Right renal cortex interstitium (tissue), 3 donors: ENCODE data around the gene OR10A4. TPM values are rescaled to one million over a fixed set of nuclear protein-coding genes. Genes with fewer than 3 reads are reported as not detected.
"Not testable (repeated sequence)": the region's sequence is repeated elsewhere in the genome, so short reads cannot be mapped to it uniquely, and the experiment has no call there.

Source experiments
- DNase-seq, 3 donors: peaks; one replicate each; pipeline ENCODE4 v3.0.0-alpha.2; 2013; ENCODE audit warnings: low read depth in 3 of 3, low spot score in 2 of 3
- polyA plus RNA-seq, 3 donors: library from polyadenylated mRNA; unstranded; fragments of 120-200 nt; gene quantifications; one replicate each; pipeline ENCODE4 v1.2.1, GENCODE V29; 2013; ENCODE audit not compliant: insufficient read length in 3 of 3

Gene OR10A4
- polyA plus RNA-seq, result not detected

GRCh38 chr11:6876325-6876724, at the start of gene OR10A4:
Gene OR10A4 (plus strand): TSS chr11:6876625. CDS start chr11:6876648, 23 bp downstream.
- no peak for DNase-seq

- no peak for DNase-seq
Measured at GRCh38 chr11:6828103-6828502, 48.3 kb upstream of the OR10A4 start.

- no peak for DNase-seq
Measured at GRCh38 chr11:6833356-6833755, 43.1 kb upstream of the OR10A4 start.

- no peak for DNase-seq
Measured at GRCh38 chr11:6834021-6834420, 42.4 kb upstream of the OR10A4 start.

GRCh38 chr11:6841694-6842093, 34.7 kb upstream of the OR10A4 start:
- DNase-seq, result no peak

- DNase-seq, result no peak
Measured at GRCh38 chr11:6843670-6844069, 32.8 kb upstream of the OR10A4 start.

- no peak for DNase-seq
Measured at GRCh38 chr11:6844356-6844755, 32.1 kb upstream of the OR10A4 start.

- no peak for DNase-seq
Measured at GRCh38 chr11:6845383-6845782, 31.0 kb upstream of the OR10A4 start, which contains the start of gene OR10A5. Gene OR10A5 (plus strand): TSS chr11:6845683. CDS start chr11:6845683, 0 bp downstream.

- no peak for DNase-seq
Measured at GRCh38 chr11:6850526-6850925, 25.9 kb upstream of the OR10A4 start.

- DNase-seq, result not testable (repeated sequence)
Measured at GRCh38 chr11:6854801-6855200, 21.6 kb upstream of the OR10A4 start.

- no peak for DNase-seq
Measured at GRCh38 chr11:6855971-6856541, 20.4 kb upstream of the OR10A4 start.

- DNase-seq, result no peak
Measured at GRCh38 chr11:6856871-6857270, 19.6 kb upstream of the OR10A4 start.

- DNase-seq, result no peak
Measured at GRCh38 chr11:6862961-6863360, 13.5 kb upstream of the OR10A4 start, which contains the start of gene OR10A2. Gene OR10A2 (plus strand): TSS chr11:6863057. CDS start chr11:6869755, 6,698 bp downstream.

- no peak for DNase-seq
Measured at GRCh38 chr11:6864438-6864837, 12.0 kb upstream of the OR10A4 start.

GRCh38 chr11:6871278-6871677, 5.1 kb upstream of the OR10A4 start:
- no peak for DNase-seq

GRCh38 chr11:6875761-6876160, 664 bp upstream of the OR10A4 start:
- no peak for DNase-seq

GRCh38 chr11:6876914-6877313, 489 bp downstream of the OR10A4 start:
- no peak for DNase-seq

- DNase-seq, result no peak
Measured at GRCh38 chr11:6882751-6883150, 6.3 kb downstream of the OR10A4 start.

- not testable (repeated sequence) for DNase-seq
Measured at GRCh38 chr11:6887711-6888110, 11.3 kb downstream of the OR10A4 start.

GRCh38 chr11:6888830-6889229, 12.4 kb downstream of the OR10A4 start:
- DNase-seq, result no peak

GRCh38 chr11:6889835-6890234, 13.4 kb downstream of the OR10A4 start:
- DNase-seq, result no peak

GRCh38 chr11:6892400-6892799, 16.0 kb downstream of the OR10A4 start, which contains the start of gene OR2D2:
Gene OR2D2 (minus strand): TSS chr11:6892500. CDS start chr11:6892500, 0 bp downstream.
- DNase-seq, result no peak

- no peak for DNase-seq
Measured at GRCh38 chr11:6894097-6894496, 17.7 kb downstream of the OR10A4 start.
